HEK293 (cell line): Measurements from ENCODE around the gene HSFX4.

Experiments used
- CTCF ChIA-PET: fragments of 350-600 bp; formaldehyde crosslinking; extraction: SDS; loops from one replicate; lab custom pipeline; 2021; ENCODE audit warnings: antibody characterized with exemption; lab: Yijun Ruan, JAX
- POLR2A ChIA-PET: fragments of 300-600 bp; formaldehyde crosslinking; extraction: SDS; loops from one replicate; lab custom pipeline; 2020; ENCODE audit warnings: antibody characterized with exemption, inconsistent platforms; lab: Yijun Ruan, JAX
- H3K27ac ChIP-seq: fragments of 200-500 bp; sonication (Bioruptor generic); 2 replicates; pipeline ENCODE4 v1.5.1; 2014; ENCODE audit warnings: low read depth, low read length, control low read depth, inconsistent platforms; ENCODE audit errors: extremely low read depth
- H3K36me3 ChIP-seq, 2 experiments: fragments of 200-500 bp in 1 of 2; sonication (Bioruptor generic) in 1 of 2; 1 replicate in 1 of 2; 2 replicates in 1 of 2; pipeline ENCODE4 v1.5.1; 2014 to 2017; ENCODE audit warnings: inconsistent platforms in 2 of 2, low read length in 2 of 2; ENCODE audit not compliant: control insufficient read depth in 2 of 2, insufficient read depth in 1 of 2
- H3K4me1 ChIP-seq: fragments of 200-500 bp; sonication (Bioruptor generic); 2 replicates; pipeline ENCODE4 v1.5.1; 2014; ENCODE audit warnings: mild to moderate bottlenecking, low read length, inconsistent platforms; ENCODE audit not compliant: control insufficient read depth, insufficient read depth
- H3K4me3 ChIP-seq: 2 replicates; pipeline ENCODE4 v1.5.1; 2011; ENCODE audit warnings: low read depth, mild to moderate bottlenecking, control low read depth, low read length, moderate library complexity
- H3K9me3 ChIP-seq: fragments of 200-500 bp; sonication (Bioruptor generic); 2 replicates; pipeline ENCODE4 v1.5.1; 2014; ENCODE audit warnings: low read depth, low read length, inconsistent platforms; ENCODE audit not compliant: control insufficient read depth, insufficient read depth
- GFI1B ChIP-seq: fragments of 450-650 bp; formaldehyde crosslinking; IDR thresholded peaks from 2 replicates; pipeline ENCODE4 v1.5.1; 2016; ENCODE audit warnings: missing biosample characterization, missing genetic modification characterization
- HOXC10 ChIP-seq: sonication (generic); formaldehyde crosslinking; IDR thresholded peaks from 2 replicates; pipeline ENCODE4 v1.8.1; 2023; ENCODE audit warnings: mild to moderate bottlenecking, missing genetic modification reagents
- RBAK ChIP-seq: fragments of 450-650 bp; formaldehyde crosslinking; IDR thresholded peaks from 2 replicates; pipeline ENCODE4 v1.5.1; 2016; ENCODE audit warnings: missing biosample characterization, missing genetic modification characterization
- SCRT1 ChIP-seq: fragments of 450-650 bp; formaldehyde crosslinking; IDR thresholded peaks from 2 replicates; pipeline ENCODE4 v1.5.1; 2016; ENCODE audit warnings: missing biosample characterization, missing genetic modification characterization, borderline replicate concordance
- SP7 ChIP-seq: fragments of 450-650 bp; formaldehyde crosslinking; IDR thresholded peaks from 2 replicates; pipeline ENCODE4 v1.5.1; 2016; ENCODE audit warnings: missing biosample characterization, missing genetic modification characterization
- YY1 ChIP-seq: fragments of 450-650 bp; formaldehyde crosslinking; IDR thresholded peaks from 2 replicates; pipeline ENCODE4 v1.5.1; 2018; ENCODE audit warnings: missing biosample characterization, missing genetic modification characterization
- ZFP41 ChIP-seq: fragments of 450-650 bp; formaldehyde crosslinking; IDR thresholded peaks from 2 replicates; pipeline ENCODE4 v1.5.1; 2016; ENCODE audit warnings: missing biosample characterization, missing genetic modification characterization, borderline replicate concordance
- ZNF362 ChIP-seq: fragments of 450-650 bp; formaldehyde crosslinking; IDR thresholded peaks from 2 replicates; pipeline ENCODE4 v1.5.1; 2016; ENCODE audit warnings: missing biosample characterization, missing genetic modification characterization
- ZNF404 ChIP-seq: fragments of 450-650 bp; formaldehyde crosslinking; IDR thresholded peaks from 2 replicates; pipeline ENCODE4 v1.5.1; 2017; ENCODE audit warnings: missing biosample characterization, missing genetic modification characterization
- ZNF510 ChIP-seq: fragments of 450-650 bp; formaldehyde crosslinking; IDR thresholded peaks from 2 replicates; pipeline ENCODE4 v1.5.1; 2018; ENCODE audit warnings: mild to moderate bottlenecking, missing genetic modification characterization, missing biosample characterization; ENCODE audit not compliant: insufficient replicate concordance
- ZNF518A ChIP-seq: fragments of 450-650 bp; formaldehyde crosslinking; conservative IDR thresholded peaks from 2 replicates; pipeline ENCODE4 v1.5.1; 2016; ENCODE audit warnings: low read depth, missing biosample characterization, missing genetic modification characterization
- ZNF585B ChIP-seq: fragments of 450-650 bp; formaldehyde crosslinking; IDR thresholded peaks from 2 replicates; pipeline ENCODE4 v1.5.1; 2016; ENCODE audit warnings: missing biosample characterization, missing genetic modification characterization
- ZSCAN18 ChIP-seq: fragments of 450-650 bp; formaldehyde crosslinking; IDR thresholded peaks from 2 replicates; pipeline ENCODE4 v1.5.1; 2016; ENCODE audit warnings: missing biosample characterization, missing genetic modification characterization

The HSFX4 gene

GRCh38 chrX:149908727-149909126 lies 20.6 kb upstream of the HSFX4 start (continued):
- no peak for TF ChIP-seq SCRT1 (tag by site-specific recombination)
- TF ChIP-seq ZSCAN18 (tag by site-specific recombination) = no peak
- TF ChIP-seq ZNF510 (tag by site-specific recombination) = no peak
- TF ChIP-seq, all 188 proteins: peak for 0

- no peak overlapping the region for H3K27ac ChIP-seq
- POLR2A ChIA-PET = no interaction called here
- TF ChIP-seq RBAK (tag by site-specific recombination) (no peak), ZNF362 (tag by site-specific recombination) (no peak), ZFP41 (tag by site-specific recombination) (no peak), GFI1B (tag by site-specific recombination) (no peak), ZNF404 (tag by site-specific recombination) (no peak), SP7 (no peak), ZNF585B (no peak)
- H3K9me3 ChIP-seq = no peaks in the 10 kb centered on the region
- H3K4me3 ChIP-seq = no peak overlapping the region
- no peaks in the 10 kb centered on the region for H3K36me3 ChIP-seq
- CTCF ChIA-PET = interaction anchor here (1.2 kb wide), 1 partner anchor 41 kb away, joined by 3 read pairs; no protein-coding TSS in a partner anchor
- no peaks in the 10 kb centered on the region for H3K4me1 ChIP-seq
Observed at GRCh38 chrX:149909324-149910177, 19.8 kb upstream of the HSFX4 start.

- Histone ChIP-seq H3K4me1 (no peaks in the 10 kb centered on the region), H3K27ac (no peak overlapping the region), H3K4me3 (no peak overlapping the region), H3K36me3 (no peaks in the 10 kb centered on the region), H3K9me3 (no peaks in the 10 kb centered on the region)
- TF ChIP-seq HOXC10 (no peak), YY1 (no peak), ZNF518A (tag by site-specific recombination) (no peak)
- POLR2A ChIA-PET = no interaction called here
- CTCF ChIA-PET = interaction anchor here (1.2 kb wide), 1 partner anchor 40 kb away, joined by 3 read pairs; no protein-coding TSS in a partner anchor
Observed at GRCh38 chrX:149910178-149910695, 19.1 kb upstream of the HSFX4 start.
